GM12878 (cell line): Measurements from ENCODE around the gene ADGRG1.

Source experiments
- CTCF ChIP-seq, 3 experiments: IDR thresholded peaks in 2 of 3; conservative IDR thresholded peaks in 1 of 3; 2 replicates each; pipeline ENCODE4 v1.5.1; 2011; ENCODE audit warnings: low read depth in 3 of 3, low read length in 3 of 3, mild to moderate bottlenecking in 3 of 3, control low read depth in 2 of 3, moderate library complexity in 2 of 3, inconsistent platforms in 1 of 3, mixed read lengths in 1 of 3; ENCODE audit not compliant: control insufficient read depth in 2 of 3, insufficient read depth in 1 of 3; ENCODE audit errors: extremely low read depth in 1 of 3
- GABPA ChIP-seq: IDR thresholded peaks from 2 replicates; pipeline ENCODE4 v1.6.1; 2014; ENCODE audit warnings: antibody characterized with exemption, low read depth, mild to moderate bottlenecking, inconsistent platforms
- MLLT1 ChIP-seq: fragments of 450-650 bp; IDR thresholded peaks from 2 replicates; pipeline ENCODE4 v1.6.1; 2016; ENCODE audit warnings: mild to moderate bottlenecking
- TAF1 ChIP-seq: IDR thresholded peaks from 2 replicates; pipeline ENCODE4 v1.6.1; 2011; ENCODE audit warnings: mild to moderate bottlenecking, low read depth, low read length, borderline replicate concordance
- TBL1XR1 ChIP-seq: IDR thresholded peaks from 2 replicates; pipeline ENCODE4 v1.6.1; 2012; ENCODE audit warnings: low read depth, low read length, improper control_type of control experiment
- USF2 ChIP-seq: IDR thresholded peaks from 2 replicates; pipeline ENCODE4 v1.6.1; 2011; ENCODE audit warnings: low read depth, low read length, improper control_type of control experiment, borderline replicate concordance

- TF ChIP-seq CTCF (IDR thresholded peaks at IDR 0.05 in 2 of 3, conservative IDR thresholded peaks at IDR 0.05 in 1 of 3; ENCODE audit: control insufficient read depth in 2 of 3, extremely low read depth in 1 of 3, insufficient read depth in 1 of 3, low read depth in 3 of 3, low read length in 3 of 3) (no peak), TBL1XR1 (no peak), USF2 (no peak), GABPA (no peak), TAF1 (no peak), MLLT1 (no peak)
These were observed 67.8 kb downstream of the ADGRG1 start for GRCh38 chr16:57696240-57696639.
